WERI-Rb-1 (cell line): ENCODE measurements around the gene OLFML2A.

Source experiments
- DNase-seq: peaks from one replicate; pipeline ENCODE4 v3.0.0-alpha.2; 2020
- H3K27ac ChIP-seq: fragments of 250-450 bp; sonication (Bioruptor Pico); 2 replicates; pipeline ENCODE4 v1.5.1; 2020; ENCODE audit warnings: mild to moderate bottlenecking, moderate library complexity
- H3K27me3 ChIP-seq: fragments of 250-450 bp; sonication (Bioruptor Pico); 2 replicates; pipeline ENCODE4 v1.5.1; 2021; ENCODE audit warnings: mild to moderate bottlenecking, low read depth, moderate library complexity; ENCODE audit not compliant: insufficient read depth, severe bottlenecking
- H3K36me3 ChIP-seq: fragments of 250-450 bp; sonication (Bioruptor Pico); 2 replicates; pipeline ENCODE4 v1.5.1; 2020; ENCODE audit warnings: mild to moderate bottlenecking, moderate library complexity
- H3K4me3 ChIP-seq: 2 replicates; pipeline ENCODE4 v1.5.1; 2011; ENCODE audit warnings: low read depth, mild to moderate bottlenecking, control low read depth, low read length
- H3K9me3 ChIP-seq: fragments of 250-450 bp; sonication (Bioruptor Pico); 2 replicates; pipeline ENCODE4 v1.5.1; 2021; ENCODE audit warnings: mild to moderate bottlenecking, moderate library complexity; ENCODE audit not compliant: severe bottlenecking
- TF ChIP-seq, protein P1 (sequence below): IDR thresholded peaks from 2 replicates; pipeline ENCODE4 v1.5.1; 2011; ENCODE audit warnings: low read depth, mild to moderate bottlenecking, control low read depth, inconsistent platforms, low read length

Gene OLFML2A

DNA sequence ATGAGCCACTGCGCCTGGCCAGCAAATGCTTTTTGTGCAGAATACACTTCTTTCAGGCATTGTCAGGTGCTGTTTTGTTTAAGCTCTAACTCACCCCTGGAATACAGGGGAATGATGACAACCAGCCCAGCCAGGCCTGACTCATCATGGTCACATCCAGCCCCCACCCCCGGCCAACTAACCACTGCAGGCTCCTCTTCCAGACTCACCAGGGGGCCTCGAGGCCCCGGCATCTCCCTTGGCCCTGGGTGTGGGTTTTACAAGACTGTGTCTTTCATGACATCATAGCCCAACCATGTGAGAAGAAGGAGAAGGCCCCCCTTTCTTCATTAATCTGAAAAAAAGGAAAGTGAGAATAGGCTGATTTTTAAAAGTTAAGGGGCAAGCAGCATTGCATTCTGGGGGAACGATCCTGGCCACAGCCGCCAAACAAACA, 35.5 kb downstream of the OLFML2A start:
- peak overlapping the region; percentile 93 for H3K27ac ChIP-seq
- peak; percentile 70 for DNase-seq
- H3K9me3 ChIP-seq, result no peaks in the 10 kb centered on the region
- TF ChIP-seq, protein P1, sequence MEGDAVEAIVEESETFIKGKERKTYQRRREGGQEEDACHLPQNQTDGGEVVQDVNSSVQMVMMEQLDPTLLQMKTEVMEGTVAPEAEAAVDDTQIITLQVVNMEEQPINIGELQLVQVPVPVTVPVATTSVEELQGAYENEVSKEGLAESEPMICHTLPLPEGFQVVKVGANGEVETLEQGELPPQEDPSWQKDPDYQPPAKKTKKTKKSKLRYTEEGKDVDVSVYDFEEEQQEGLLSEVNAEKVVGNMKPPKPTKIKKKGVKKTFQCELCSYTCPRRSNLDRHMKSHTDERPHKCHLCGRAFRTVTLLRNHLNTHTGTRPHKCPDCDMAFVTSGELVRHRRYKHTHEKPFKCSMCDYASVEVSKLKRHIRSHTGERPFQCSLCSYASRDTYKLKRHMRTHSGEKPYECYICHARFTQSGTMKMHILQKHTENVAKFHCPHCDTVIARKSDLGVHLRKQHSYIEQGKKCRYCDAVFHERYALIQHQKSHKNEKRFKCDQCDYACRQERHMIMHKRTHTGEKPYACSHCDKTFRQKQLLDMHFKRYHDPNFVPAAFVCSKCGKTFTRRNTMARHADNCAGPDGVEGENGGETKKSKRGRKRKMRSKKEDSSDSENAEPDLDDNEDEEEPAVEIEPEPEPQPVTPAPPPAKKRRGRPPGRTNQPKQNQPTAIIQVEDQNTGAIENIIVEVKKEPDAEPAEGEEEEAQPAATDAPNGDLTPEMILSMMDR, result no peak
- peaks cover 26% of the 10 kb centered on the region for H3K36me3 ChIP-seq
- no peak overlapping the region; the same call in 1 of the 2 replicates for H3K4me3 ChIP-seq
- H3K27me3 ChIP-seq, result no peaks in the 10 kb centered on the region

DNA sequence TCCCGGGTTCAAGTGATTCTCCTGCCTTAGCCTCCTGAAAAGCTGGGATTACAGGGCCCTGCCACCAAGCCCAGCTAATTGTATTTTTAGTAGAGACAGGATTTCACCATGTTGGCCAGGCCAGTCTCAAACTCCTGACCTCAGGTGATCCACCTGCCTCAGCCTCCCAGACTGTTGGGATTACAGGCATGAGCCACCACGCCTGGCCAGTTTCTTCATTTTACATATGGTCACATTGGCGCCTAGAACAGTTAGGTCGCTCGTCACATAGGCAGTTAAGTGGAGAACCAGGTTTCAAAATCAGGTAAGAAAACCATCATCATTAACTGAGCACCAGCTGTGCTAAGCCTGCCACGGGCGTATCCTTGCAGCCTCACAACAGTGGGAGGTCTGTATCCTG, 36.1 kb downstream of the OLFML2A start:
- no peak overlapping the region for H3K4me3 ChIP-seq
- peak; percentile 90 for DNase-seq
- peak overlapping the region; percentile 93 for H3K27ac ChIP-seq
- peaks cover 24% of the 10 kb centered on the region for H3K36me3 ChIP-seq
- no peaks in the 10 kb centered on the region for H3K9me3 ChIP-seq
- TF ChIP-seq, protein P1, result no peak
- no peaks in the 10 kb centered on the region for H3K27me3 ChIP-seq

DNA sequence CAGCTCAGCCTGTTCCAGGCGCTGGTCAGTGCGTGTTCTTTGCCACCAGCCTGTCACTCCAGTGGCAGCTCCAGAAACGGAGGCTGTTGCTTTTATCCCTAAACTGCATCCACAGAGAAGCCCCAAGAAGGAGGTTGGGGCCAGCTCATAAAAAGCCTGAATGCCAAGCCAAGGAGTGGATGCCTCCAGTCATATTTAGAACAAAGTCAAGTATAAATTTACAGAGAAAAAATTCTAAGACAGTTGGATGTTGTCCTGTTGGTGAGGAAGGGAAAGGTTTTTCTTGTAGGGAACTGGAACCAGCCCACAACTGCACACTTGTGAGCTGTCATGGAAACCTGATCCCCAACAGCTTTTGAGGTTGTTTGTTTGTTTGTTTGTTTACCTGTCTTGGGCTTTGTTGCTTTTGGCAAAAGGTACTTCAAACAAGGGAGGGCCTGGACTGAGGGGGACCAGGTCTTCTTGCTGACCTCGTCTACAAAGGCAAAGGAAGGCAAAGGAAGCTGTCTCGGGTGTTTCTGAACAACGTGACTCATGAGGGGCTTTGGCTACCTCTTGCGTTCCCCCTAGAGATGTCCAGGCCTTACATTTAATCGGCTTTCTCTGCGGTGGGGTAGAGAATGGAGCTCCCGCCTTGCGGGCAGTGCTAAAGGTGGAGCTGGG, 36.7 kb downstream of the OLFML2A start:
- Histone ChIP-seq H3K4me3 (peak overlapping the region; percentile 8; the same call in 1 of the 2 replicates), H3K36me3 (peaks cover 19% of the 10 kb centered on the region), H3K9me3 (no peaks in the 10 kb centered on the region), H3K27me3 (no peaks in the 10 kb centered on the region), H3K27ac (peak overlapping the region; percentile 93)
- TF ChIP-seq, protein P1, result no peak
- DNase-seq, result no peak

DNA sequence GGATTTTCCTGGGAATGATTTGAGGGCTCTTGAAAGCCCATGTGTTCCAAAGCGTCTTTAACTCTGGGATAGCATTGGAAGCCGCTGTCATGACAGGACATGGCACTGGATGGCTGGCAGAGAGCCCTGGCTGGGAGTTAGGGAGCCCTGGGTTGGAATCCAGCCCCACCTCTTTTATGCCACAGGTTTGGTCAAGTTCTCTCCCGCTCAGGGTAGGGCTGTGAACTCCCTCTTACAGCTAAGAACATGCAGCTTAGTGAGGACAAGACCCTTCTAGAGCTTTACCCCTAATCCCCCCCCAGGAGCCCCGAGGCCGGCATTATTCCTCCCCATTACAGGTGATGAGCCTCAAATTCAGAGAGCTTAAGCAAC, 37.2 kb downstream of the OLFML2A start:
- Histone ChIP-seq H3K36me3 (peaks cover 18% of the 10 kb centered on the region), H3K27ac (peak overlapping the region; percentile 93), H3K27me3 (no peaks in the 10 kb centered on the region), H3K4me3 (no peak overlapping the region), H3K9me3 (no peaks in the 10 kb centered on the region)
- peak; percentile 86 for DNase-seq
- TF ChIP-seq, protein P1, result no peak

DNA sequence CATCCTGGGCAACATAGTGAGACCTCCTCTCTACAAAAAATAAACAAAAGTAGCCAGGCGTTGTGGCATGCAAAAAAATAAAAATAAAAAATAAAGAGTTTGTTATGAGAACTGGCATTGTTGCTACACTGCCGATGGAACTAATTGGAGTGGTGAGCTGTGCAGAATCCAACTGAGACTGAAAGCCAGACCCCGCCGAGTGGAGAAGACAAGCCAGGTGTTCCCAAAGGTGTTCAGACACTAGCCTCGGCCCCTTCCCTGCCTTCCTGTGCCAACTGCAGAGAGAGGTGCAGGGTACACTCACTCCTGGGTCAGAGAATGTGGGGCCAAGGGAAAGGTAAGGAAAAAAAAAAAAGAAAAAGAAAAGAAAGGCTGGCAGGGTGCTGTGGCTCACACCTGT, 38.7 kb downstream of the OLFML2A start:
- Histone ChIP-seq H3K27ac (peak overlapping the region; percentile 93), H3K27me3 (no peaks in the 10 kb centered on the region), H3K4me3 (no peak overlapping the region), H3K9me3 (no peaks in the 10 kb centered on the region), H3K36me3 (peaks cover 5% of the 10 kb centered on the region)
- DNase-seq, result no peak
- TF ChIP-seq, protein P1, result no peak
